Stomach (tissue), 4 donors: Measurements from ENCODE around the gene TMEM164.

Experiments
- POLR2A ChIP-seq, 4 donors: fragments of 450-650 bp; IDR thresholded peaks; one replicate each; pipeline ENCODE4 v1.6.1; 2016; ENCODE audit warnings: antibody characterized with exemption in 4 of 4, control low read depth in 2 of 4, mild to moderate bottlenecking in 1 of 4, moderate library complexity in 1 of 4
- TF ChIP-seq, protein P1 (sequence below), 7 experiments: fragments of 450-650 bp in 4 of 7; fragments of 200-600 bp in 3 of 7; sonication (generic) in 3 of 7; IDR thresholded peaks; one replicate each; pipeline ENCODE4 v1.5.1; 2016 to 2019; ENCODE audit warnings: antibody characterized with exemption in 7 of 7, control low read depth in 2 of 7, mild to moderate bottlenecking in 1 of 7

DNA sequence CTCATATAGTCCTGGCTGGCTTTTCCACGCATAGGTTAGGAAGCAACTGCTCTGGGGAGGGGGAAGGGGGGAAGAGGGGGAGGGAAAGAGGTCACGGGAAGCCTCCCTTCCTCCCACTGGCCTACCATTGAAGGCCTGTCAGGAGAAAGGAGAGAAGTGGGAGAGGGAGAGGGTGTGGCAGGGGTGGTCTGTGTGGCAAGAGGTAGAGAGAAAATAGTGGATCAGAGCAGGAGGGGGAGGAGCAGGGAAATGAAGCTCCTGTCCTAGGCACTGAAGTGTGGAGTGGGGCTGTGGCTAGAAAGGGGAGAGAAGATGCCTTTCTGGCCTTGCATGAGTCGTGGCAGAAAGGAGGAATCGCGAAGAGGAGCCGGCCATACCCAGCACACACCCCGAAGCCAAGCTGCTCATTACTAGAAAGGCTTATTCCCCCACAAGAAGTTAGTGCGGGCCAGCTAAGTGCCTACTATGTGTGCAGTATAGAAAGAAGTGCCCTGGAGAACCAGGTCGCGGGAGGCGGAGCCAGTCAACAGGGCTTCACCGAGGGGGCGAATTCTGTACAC lies 1.1 kb upstream of the TMEM164 start:
- TF ChIP-seq, protein P1, sequence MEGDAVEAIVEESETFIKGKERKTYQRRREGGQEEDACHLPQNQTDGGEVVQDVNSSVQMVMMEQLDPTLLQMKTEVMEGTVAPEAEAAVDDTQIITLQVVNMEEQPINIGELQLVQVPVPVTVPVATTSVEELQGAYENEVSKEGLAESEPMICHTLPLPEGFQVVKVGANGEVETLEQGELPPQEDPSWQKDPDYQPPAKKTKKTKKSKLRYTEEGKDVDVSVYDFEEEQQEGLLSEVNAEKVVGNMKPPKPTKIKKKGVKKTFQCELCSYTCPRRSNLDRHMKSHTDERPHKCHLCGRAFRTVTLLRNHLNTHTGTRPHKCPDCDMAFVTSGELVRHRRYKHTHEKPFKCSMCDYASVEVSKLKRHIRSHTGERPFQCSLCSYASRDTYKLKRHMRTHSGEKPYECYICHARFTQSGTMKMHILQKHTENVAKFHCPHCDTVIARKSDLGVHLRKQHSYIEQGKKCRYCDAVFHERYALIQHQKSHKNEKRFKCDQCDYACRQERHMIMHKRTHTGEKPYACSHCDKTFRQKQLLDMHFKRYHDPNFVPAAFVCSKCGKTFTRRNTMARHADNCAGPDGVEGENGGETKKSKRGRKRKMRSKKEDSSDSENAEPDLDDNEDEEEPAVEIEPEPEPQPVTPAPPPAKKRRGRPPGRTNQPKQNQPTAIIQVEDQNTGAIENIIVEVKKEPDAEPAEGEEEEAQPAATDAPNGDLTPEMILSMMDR (IDR thresholded peaks at IDR 0.05) = no peak
- no peak for TF ChIP-seq POLR2A (IDR thresholded peaks at IDR 0.05)
